Suprapubic skin (tissue), 4 donors: Measurements from ENCODE around the gene ITPKB. TPM values are rescaled to one million over a fixed set of nuclear protein-coding genes. Genes with fewer than 3 reads are reported as not detected.
A peak's percentile ranks its signal among the peaks of the same experiment; 100 is the strongest.

Experiments used
- DNase-seq, 2 donors: peaks; one replicate each; pipeline ENCODE4 v3.0.0-alpha.2; 2019; ENCODE audit warnings: low spot score in 2 of 2
- H3K27ac ChIP-seq: fragments of 200-600 bp; sonication (generic); one replicate; pipeline ENCODE4 v1.5.1; 2019
- H3K27me3 ChIP-seq: fragments of 200-600 bp; sonication (generic); one replicate; pipeline ENCODE4 v1.5.1; 2019
- H3K36me3 ChIP-seq: fragments of 200-600 bp; sonication (generic); one replicate; pipeline ENCODE4 v1.5.1; 2019
- H3K4me1 ChIP-seq: fragments of 200-600 bp; sonication (generic); one replicate; pipeline ENCODE4 v1.5.1; 2019
- H3K4me3 ChIP-seq: fragments of 200-600 bp; sonication (generic); one replicate; pipeline ENCODE4 v1.5.1; 2019; ENCODE audit warnings: mild to moderate bottlenecking
- H3K9me3 ChIP-seq: fragments of 200-600 bp; sonication (generic); one replicate; pipeline ENCODE4 v1.5.1; 2019
- EP300 ChIP-seq: sonication (generic); formaldehyde crosslinking; IDR thresholded peaks from one replicate; pipeline ENCODE4 v1.6.1; 2017; ENCODE audit warnings: antibody characterized with exemption
- POLR2A ChIP-seq, 2 donors: fragments of 450-650 bp; IDR thresholded peaks; one replicate each; pipeline ENCODE4 v1.6.1; 2017; ENCODE audit warnings: antibody characterized with exemption in 2 of 2, mild to moderate bottlenecking in 2 of 2, moderate library complexity in 2 of 2
- POLR2AphosphoS5 ChIP-seq, 3 donors: sonication (generic); formaldehyde crosslinking; IDR thresholded peaks; one replicate each; pipeline ENCODE4 v1.6.1; 2017; ENCODE audit warnings: antibody characterized with exemption in 3 of 3
- WGBS: methylation state at CpG from one replicate; pipeline ENCODE4 v1.1.5; 2018; 5-methylcytosine and 5-hydroxymethylcytosine counted together
- total RNA-seq, 4 donors: library from RNA; depleted of rRNA; stranded (reverse); fragments of >200 nt; gene quantifications; one replicate each; pipeline ENCODE4 v1.1.0, GENCODE V29; 2016
- TF ChIP-seq, protein P1 (sequence below), 2 donors: fragments of 200-600 bp in 1 of 2; fragments of 450-650 bp in 1 of 2; sonication (generic) in 1 of 2; IDR thresholded peaks; one replicate each; pipeline ENCODE4 v1.5.1; 2016 to 2019; ENCODE audit warnings: antibody characterized with exemption in 2 of 2, mild to moderate bottlenecking in 1 of 2, moderate library complexity in 1 of 2

ITPKB gene
- total RNA-seq, 4 donors from 2014 or later: 31.0 to 39.0 (median 35.3) TPM

DNA sequence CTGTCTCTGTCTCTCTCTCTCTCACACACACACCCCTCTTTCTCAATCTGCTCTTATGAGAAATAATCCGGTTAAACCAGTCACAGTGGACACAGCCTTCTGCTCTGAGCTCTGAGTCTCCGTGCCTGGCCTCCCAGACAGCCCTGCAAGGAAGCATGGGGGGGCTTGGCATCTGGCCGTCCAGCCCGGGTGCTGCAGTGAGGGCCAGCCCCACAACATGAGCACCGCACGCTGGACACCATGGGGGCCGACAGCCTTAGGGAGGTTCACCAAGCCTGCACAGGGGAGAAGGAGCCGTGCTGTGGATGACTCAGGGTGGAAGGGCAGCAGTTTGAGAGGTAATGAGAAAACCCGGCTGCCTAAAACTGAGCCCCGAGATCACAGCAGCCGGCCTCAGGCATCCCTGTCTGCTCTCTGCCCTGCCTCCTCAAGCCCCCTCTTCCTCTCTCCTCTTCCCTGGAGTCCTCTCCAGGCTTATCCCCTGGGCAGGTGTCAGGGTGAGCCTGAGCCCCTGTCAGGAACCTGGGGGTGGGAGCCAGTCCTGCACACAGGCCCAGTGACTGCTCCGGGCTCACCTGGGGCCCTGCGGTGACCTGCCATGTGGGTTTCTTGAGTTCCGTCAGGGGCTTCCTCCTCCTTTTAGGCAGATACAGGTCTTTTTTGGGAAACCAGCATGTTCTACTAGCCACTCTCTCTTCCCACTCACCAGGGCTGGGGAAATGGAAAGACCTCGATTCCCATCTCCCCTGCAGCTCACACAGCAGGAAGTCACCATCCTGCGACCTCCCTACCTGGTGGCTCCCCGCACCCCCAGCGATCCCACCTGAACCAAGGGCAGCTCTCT lies 92.8 kb downstream of the ITPKB start:
- TF ChIP-seq, protein P1, sequence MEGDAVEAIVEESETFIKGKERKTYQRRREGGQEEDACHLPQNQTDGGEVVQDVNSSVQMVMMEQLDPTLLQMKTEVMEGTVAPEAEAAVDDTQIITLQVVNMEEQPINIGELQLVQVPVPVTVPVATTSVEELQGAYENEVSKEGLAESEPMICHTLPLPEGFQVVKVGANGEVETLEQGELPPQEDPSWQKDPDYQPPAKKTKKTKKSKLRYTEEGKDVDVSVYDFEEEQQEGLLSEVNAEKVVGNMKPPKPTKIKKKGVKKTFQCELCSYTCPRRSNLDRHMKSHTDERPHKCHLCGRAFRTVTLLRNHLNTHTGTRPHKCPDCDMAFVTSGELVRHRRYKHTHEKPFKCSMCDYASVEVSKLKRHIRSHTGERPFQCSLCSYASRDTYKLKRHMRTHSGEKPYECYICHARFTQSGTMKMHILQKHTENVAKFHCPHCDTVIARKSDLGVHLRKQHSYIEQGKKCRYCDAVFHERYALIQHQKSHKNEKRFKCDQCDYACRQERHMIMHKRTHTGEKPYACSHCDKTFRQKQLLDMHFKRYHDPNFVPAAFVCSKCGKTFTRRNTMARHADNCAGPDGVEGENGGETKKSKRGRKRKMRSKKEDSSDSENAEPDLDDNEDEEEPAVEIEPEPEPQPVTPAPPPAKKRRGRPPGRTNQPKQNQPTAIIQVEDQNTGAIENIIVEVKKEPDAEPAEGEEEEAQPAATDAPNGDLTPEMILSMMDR (IDR thresholded peaks at IDR 0.05): no peak
- TF ChIP-seq EP300 (no peak), POLR2AphosphoS5 (IDR thresholded peaks at IDR 0.05) (no peak), POLR2A (IDR thresholded peaks at IDR 0.05) (no peak)
- H3K4me1 ChIP-seq: peaks cover 46% of the 10 kb centered on the region
- DNase-seq: peak in 1 of 2 donors; percentile 48
- H3K27ac ChIP-seq: peak overlapping the region; percentile 59
- no peak overlapping the region for H3K4me3 ChIP-seq
- H3K9me3 ChIP-seq: no peaks in the 10 kb centered on the region
- H3K27me3 ChIP-seq: no peaks in the 10 kb centered on the region
- H3K36me3 ChIP-seq: peaks cover 49% of the 10 kb centered on the region
- 88% methylated on average over 15 of the region's 18 CpGs for WGBS

DNA sequence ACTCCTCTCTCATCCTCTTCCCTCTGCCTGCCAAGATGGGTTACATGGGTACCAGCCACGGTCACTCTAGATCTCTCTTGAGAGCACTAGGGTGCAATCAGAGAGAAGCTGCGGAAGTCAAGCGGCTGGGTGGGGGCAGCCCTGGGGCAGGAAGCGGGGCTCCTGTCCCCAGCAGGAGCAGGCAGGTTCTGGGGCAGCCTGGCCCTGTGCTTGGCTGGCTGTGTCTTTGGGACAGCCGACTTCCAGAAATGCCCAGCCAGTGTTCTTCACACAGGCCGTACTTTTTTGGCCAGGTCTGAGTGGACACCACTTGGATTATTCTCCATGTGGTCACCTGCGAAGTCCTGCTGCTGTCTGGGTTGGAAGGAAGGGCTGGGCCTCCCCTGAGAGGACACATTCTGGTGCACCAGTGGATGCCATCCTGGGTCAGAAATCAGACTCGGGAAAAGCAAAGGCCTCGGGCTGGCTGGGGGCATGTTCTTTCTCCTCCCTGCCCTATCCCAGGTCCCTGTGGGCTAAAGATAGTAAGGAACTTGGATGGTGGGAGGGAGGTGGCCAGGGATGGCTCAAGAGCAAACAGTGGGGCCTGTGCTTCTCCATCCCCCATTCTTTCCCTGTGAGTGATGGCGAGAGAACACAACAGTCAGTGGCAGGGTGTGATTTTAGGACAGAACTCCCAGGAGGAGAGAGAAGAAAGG lies 93.7 kb downstream of the ITPKB start:
- H3K36me3 ChIP-seq: peaks cover 55% of the 10 kb centered on the region
- DNase-seq: no peak
- TF ChIP-seq POLR2A (IDR thresholded peaks at IDR 0.05) (no peak), EP300 (no peak), POLR2AphosphoS5 (IDR thresholded peaks at IDR 0.05) (no peak)
- TF ChIP-seq, protein P1 (IDR thresholded peaks at IDR 0.05): no peak
- 95% methylated on average over 9 of the region's 10 CpGs for WGBS
- peak overlapping the region; percentile 59 for H3K27ac ChIP-seq
- no peaks in the 10 kb centered on the region for H3K9me3 ChIP-seq
- H3K27me3 ChIP-seq: no peaks in the 10 kb centered on the region
- no peak overlapping the region for H3K4me3 ChIP-seq
- peaks cover 44% of the 10 kb centered on the region for H3K4me1 ChIP-seq

DNA sequence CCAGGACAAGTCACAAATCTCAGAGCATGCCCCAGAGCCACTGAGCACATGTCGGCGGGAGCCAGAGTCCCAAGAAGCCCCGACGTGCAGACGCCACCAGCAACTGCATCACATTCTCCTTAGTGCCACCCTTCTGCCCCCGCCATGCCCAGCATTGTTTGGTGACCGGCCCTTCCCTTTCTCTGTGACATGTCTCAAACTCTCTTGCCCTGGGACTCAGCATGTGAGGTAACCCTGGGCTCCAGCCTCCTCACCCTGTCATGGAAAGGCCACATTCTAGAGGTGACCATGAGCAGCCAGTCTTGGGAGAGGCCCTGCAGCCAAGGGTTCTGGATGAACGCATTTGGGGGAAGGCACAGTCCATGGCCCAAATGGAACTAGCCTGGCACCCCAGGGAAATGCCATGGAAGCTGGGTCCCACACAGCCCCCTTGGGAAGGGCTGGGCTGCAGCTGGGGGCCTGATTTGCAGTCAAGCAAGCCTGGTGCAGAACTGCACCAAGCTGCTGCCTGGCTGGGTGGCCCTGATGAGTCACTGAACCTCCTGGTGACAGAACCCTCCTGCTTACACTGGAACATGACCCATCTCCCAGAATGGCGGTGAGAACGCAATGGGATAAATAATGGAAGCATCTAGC lies 94.4 kb downstream of the ITPKB start:
- peaks cover 39% of the 10 kb centered on the region for H3K4me1 ChIP-seq
- no peaks in the 10 kb centered on the region for H3K27me3 ChIP-seq
- no peak for TF ChIP-seq EP300
- no peak for TF ChIP-seq POLR2AphosphoS5 (IDR thresholded peaks at IDR 0.05)
- no peak for TF ChIP-seq POLR2A (IDR thresholded peaks at IDR 0.05)
- TF ChIP-seq, protein P1 (IDR thresholded peaks at IDR 0.05): no peak
- peak in 1 of 2 donors; percentile 39 for DNase-seq
- peaks cover 59% of the 10 kb centered on the region for H3K36me3 ChIP-seq
- no peak overlapping the region for H3K27ac ChIP-seq
- no peaks in the 10 kb centered on the region for H3K9me3 ChIP-seq
- H3K4me3 ChIP-seq: no peak overlapping the region
- 98% methylated on average over 9 of the region's 10 CpGs for whole genome bisulfite sequencing

DNA sequence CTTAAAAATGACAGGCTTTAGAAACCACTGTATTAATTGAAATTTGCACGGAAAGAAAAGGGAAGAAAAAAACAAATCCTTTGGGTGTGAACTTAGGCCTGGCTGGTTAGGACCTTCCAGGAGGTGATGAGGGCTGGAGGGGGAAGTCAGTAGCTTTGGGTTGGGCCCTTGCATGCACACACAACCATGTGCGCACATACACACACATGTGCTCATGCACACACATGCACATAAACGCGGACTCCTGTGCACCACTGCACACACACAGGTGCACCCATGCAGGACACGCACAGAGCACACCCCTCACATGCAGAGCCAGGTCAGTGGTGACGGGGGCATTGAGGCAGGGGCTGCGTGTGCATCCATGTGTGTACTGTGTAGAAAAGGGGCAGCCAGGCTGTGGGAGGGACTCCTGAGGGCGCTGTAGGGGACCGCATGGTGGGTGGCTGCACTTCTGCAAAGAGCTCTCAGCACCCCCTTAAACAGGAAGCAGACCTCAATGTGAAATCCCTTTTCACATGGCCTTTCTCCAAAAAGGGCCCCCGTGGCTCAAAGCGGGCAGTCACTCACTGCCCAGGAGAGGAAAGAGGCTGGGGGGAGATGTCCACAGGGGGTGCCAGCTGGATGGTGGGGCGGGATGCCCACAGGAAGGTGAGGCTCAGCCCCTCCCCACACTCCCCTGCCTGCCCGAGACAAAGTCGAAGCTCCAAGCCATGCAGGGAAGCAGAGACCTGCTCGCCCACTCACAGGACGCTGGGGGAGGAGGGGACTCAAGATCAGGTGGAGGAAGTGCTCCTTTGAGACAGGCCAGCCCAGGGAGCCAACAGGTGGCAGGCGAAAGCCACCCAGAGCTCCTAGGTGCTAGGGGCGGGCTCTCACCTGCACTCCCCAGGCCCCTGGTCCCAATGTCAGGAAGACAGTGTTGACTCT lies 95.2 kb downstream of the ITPKB start:
- Histone ChIP-seq H3K4me3 (no peak overlapping the region), H3K4me1 (peaks cover 39% of the 10 kb centered on the region), H3K27me3 (no peaks in the 10 kb centered on the region), H3K36me3 (peaks cover 59% of the 10 kb centered on the region), H3K9me3 (no peaks in the 10 kb centered on the region), H3K27ac (no peak overlapping the region)
- DNase-seq: peak in 1 of 2 donors; percentile 60
- 91% methylated on average over 16 of the region's 18 CpGs for WGBS
- TF ChIP-seq EP300 (no peak), POLR2AphosphoS5 (IDR thresholded peaks at IDR 0.05) (no peak), POLR2A (IDR thresholded peaks at IDR 0.05) (no peak)
- TF ChIP-seq, protein P1 (IDR thresholded peaks at IDR 0.05): no peak
